Activated gamma-delta T cell (primary cell): Measurements from ENCODE around the gene ITGAX.
A peak's percentile ranks its signal among the peaks of the same experiment; 100 is the strongest.
"Not testable (repeated sequence)": the region's sequence is repeated elsewhere in the genome, so short reads cannot be mapped to it uniquely, and the experiment has no call there.

Experiments
- DNase-seq: peaks from one replicate; lab custom pipeline; 2025; lab: John Stamatoyannopoulos, UW

Gene ITGAX

DNA sequence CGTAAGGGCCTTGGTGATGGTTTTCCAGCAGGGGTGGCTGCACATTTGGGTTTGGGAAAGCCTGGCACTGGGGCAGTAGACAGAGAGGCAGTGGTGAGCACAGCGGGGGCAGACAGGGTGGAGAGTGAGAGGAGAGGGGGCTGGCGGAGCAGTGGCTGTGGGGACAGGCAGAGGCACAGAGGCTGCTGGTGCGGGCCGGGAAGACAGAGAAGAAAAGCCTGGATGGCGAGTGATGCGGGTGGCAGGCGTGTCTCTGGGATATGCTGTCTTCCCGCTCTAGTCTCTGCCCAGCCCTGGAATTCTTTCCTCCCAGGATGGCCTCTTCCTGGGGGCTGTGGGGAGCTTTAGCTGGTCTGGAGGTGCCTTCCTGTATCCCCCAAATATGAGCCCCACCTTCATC is 55.1 kb downstream of the ITGAX start:
- no peak for DNase-seq

DNA sequence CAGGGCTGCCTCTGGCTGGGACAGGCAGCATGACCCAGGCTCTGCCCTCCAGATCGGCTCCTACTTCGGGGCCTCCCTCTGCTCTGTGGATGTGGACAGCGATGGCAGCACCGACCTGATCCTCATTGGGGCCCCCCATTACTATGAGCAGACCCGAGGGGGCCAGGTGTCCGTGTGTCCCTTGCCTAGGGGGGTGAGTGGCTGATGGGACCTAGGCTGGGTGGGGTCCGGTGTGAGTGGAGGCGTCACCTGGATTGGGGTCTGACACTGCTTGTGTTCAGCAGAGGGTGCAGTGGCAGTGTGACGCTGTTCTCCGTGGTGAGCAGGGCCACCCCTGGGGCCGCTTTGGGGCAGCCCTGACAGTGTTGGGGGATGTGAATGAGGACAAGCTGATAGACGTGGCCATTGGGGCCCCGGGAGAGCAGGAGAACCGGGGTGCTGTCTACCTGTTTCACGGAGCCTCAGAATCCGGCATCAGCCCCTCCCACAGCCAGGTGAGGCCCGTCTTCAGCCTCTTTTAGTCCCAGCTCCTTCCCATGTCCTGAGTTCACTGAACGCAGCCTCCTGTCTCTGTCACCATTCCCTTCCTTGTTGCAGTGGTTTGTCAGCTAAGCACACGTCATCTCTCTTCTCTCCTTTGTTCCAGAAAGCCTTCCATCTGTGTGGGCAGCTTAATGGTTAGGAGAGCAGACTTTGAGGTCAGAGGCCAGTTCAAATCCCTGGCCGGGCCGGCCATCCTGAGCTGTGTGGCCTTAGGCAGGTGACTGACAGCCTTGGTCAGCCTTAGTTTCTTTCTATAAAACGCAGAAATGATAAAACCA is 56.3 kb downstream of the ITGAX start:
- DNase-seq = no peak

DNA sequence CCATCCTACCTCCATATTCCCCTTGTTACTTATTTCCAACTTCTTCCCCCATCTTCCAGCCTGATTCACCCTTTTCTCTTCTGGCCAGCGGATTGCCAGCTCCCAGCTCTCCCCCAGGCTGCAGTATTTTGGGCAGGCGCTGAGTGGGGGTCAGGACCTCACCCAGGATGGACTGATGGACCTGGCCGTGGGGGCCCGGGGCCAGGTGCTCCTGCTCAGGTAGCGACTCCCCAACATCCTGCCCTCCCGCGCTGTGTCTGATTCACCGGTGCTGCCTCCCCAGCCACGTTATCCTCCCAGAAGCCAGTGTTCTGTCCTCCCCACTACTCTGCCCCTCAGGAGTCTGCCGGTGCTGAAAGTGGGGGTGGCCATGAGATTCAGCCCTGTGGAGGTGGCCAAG is 57.8 kb downstream of the ITGAX start:
- no peak for DNase-seq

DNA sequence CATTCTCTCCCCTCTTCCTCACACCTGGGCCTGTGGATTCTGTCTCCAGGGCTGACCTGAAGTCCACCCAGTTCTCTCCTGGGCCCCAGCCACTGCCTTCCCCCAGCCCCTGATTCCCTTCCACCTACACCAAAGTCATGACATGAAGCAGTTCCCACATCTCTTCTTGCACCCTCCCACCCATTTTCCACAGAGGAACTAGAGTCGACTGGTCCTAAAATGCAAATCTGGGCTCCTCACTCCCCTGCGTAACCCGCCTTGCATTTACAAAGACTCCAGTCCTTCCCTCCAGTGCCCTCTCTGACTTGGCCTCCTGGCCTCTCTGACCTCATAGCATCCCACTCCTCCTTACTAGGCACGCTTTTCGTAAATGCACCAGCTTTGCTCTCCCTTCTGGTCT is 58.4 kb downstream of the ITGAX start:
- no peak for DNase-seq

DNA sequence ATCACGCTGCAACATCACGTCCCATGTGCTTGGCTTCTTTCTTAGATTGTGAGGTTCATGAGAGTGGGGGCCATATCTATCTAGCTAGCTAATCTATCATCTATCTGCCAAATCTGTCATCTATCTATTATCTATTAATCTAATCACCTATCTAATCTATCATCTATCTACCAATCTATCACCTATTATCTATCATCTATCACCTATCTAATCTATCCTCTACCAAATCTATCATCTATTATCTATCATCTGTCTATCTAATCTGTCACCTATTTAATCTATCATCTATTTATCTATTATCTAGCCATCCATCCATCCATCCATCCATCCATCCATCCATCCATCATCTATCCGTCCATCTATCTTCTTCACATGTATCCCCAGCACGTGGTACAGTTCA is 59.0 kb downstream of the ITGAX start:
- no peak for DNase-seq

DNA sequence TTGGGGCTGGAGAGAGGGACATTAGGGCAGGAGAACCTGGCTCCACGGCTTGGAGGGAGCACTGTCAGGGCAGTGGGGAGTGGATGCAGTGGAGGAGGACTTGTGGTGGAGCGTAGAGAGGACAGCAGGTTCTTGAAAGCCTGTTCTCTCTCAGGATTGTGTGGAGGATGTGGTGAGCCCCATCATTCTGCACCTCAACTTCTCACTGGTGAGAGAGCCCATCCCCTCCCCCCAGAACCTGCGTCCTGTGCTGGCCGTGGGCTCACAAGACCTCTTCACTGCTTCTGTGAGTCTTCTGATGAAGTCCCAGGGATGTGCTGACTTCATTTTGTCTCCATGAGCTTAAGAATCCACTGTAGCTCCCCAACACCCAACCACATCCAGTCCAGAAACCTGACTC is 59.7 kb downstream of the ITGAX start:
- no peak for DNase-seq

DNA sequence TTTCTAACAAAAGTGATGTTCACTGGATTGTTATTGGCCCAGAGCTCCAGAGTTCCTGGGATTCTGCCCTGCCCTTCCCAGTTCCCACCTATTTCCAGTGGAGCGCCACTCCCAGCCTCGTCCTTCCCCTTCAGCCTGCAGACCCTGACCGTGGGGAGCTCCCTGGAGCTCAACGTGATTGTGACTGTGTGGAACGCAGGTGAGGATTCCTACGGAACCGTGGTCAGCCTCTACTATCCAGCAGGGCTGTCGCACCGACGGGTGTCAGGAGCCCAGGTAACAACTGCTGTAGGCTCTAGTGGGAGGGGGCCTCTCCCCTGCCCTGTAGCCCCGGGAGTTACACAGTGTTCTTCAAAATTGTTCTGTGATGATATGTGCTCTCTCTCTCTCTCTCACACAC is 61.4 kb downstream of the ITGAX start:
- DNase-seq = no peak

DNA sequence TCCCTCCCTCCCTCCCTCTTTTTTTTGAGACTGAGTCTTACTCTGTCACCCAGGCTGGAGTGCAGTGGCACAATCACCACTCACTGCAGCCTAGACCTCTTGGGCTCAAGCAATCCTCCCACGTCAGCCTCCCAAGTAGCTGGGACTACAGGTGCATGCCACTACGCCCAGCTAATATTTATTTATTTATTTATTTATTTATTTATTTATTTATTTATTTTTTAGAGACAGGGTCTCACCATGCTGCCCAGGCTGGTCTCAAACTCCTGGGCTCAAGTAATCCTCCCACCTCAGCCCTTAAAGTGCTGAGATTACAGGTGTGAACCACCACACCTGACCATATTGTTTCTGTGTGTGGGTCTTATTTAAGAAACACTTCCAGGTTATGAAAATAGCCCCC is 62.1 kb downstream of the ITGAX start:
- DNase-seq = not testable (repeated sequence)

DNA sequence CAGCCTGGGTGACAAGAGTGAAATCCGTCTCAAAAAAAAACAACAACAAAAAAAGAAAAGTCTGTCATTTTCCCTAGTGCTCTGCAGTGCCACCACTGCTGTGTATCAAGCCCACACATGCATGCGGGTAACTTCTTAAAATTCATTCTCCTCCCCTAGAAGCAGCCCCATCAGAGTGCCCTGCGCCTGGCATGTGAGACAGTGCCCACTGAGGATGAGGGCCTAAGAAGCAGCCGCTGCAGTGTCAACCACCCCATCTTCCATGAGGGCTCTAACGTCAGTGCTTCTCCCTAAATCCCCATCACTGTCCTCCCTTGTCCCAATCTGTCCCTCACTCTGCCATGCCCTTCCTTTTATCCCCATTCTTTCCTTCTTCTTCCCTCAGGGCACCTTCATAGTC is 62.9 kb downstream of the ITGAX start:
- DNase-seq = no peak

DNA sequence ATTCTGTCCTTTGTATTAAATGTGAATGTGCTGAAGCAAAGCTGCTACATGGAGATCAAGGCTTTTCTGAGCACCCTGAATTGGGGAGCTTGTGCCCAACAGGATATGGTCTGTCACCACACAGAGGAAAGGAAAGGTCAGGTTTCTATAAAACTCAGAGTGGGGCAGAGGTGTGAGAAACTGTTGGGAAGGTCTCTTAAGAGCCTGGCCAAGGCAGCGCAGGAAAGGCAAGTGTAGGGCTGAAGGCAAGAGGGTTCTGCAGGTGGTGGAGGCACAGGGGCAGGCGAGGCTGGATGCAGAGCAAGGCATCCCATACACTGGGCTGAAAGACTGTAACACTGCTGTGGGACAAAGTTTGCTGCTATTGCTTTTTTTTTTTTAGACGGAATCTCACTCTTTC is 65.1 kb downstream of the ITGAX start:
- no peak for DNase-seq

DNA sequence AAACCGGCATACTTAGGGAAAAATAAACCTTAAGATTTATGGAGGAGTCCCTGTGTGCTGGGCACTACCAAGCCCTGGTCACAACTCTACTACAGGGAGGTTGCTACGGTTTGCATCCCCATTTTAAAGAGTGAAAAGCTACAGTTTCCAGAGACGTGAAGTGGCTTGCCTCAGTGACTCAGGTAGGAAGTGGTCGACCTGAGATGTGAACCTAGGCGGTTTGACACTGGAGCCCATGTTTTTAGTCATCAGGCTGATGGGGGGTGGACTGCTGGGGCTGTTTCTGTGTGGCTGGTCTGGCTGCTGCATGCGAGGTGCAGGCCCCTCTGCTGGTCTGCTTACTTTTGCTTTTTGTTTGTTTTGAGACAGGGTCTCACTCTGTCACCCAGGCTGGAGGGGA is 66.6 kb downstream of the ITGAX start:
- DNase-seq = no peak

DNA sequence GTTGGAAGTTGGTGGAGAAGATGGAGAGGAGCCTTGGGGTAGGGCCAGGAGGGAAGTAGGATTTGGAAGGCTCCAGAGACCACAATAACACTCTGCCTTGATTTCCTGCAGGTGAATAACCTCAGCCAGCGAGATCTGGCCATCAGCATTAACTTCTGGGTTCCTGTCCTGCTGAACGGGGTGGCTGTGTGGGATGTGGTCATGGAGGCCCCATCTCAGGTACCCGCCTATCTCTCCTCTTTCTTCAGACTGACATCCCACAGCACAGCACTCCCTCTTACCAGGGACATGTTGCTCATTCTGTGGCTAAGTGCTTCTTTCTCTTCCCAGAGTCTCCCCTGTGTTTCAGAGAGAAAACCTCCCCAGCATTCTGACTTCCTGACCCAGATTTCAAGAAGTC is 68.3 kb downstream of the ITGAX start:
- DNase-seq = no peak

DNA sequence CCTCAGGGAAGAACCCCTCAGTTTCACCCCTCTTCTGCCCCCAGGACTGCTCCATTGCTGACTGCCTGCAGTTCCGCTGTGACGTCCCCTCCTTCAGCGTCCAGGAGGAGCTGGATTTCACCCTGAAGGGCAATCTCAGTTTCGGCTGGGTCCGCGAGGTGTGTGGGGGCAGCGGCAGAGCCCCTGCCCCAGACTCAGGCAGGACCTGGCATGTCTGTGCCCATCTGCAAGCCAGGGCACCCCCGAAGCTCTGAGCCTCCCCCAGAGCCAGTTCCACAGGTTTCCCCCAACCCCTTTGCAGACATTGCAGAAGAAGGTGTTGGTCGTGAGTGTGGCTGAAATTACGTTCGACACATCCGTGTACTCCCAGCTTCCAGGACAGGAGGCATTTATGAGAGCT is 68.8 kb downstream of the ITGAX start:
- no peak for DNase-seq

DNA sequence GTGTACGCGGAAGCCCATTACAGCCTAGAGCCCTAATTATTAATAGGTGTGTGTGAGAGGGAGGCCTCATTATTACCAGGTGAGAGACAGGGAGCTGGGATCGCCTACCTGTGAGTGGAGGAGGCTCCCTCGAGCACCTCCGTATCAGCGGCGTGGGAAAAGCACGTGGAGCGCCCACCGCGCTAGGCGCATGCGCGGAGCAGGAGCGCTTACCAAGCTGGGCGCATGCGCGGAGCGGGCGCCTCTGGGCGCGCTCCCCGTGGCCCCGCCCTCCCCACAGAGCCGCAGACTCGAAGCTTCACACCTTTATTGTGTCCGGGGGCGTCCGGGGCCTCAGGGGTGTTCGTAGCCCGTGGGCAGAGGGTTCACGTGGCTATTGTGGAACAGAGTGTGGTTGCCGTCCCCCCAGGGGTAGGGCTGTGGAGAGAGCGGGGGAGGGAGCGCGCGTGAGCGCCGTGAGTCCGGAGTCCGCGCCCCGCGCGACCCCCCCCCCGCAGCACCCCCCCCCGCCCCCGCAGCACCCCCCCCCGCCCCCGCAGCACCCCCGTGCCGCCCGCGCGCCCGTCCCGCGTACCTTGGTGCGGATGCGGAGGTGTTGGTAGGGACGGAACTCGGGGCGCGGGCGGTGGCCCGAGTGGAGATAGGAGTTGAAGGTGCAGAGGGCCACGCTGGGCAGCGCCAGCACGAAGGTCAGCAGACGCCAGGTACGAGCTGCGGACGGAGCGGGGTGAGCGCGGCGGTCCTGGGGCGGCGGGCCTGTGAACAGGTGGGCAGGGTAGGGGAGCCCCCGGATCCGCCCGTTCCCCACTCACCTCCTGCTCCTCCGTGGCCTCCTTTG is 72.7 kb downstream of the ITGAX start:
- peak; percentile 47 for DNase-seq

DNA sequence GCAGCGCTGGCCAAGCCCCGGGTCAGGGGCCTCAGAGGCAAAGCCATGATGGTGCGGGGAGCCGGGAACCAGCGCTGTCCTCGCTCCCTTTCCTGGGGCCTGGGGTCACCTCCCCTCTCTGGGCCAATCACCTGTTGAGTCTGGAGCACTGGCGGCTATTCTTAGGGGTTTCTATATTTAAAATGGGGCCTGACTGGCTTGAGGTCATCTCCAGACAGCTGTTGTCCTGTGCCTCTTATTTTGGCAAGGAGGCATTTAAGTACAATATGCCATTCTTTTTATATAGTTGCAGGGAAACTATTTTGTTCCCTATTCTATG is 73.3 kb downstream of the ITGAX start, which contains the start of gene COX6A2:
Gene COX6A2, minus strand, starts transcription at position 82 of the 319 bp plus-strand sequence. Its CDS starts 35 bp downstream, at position 47.
- DNase-seq = no peak

DNA sequence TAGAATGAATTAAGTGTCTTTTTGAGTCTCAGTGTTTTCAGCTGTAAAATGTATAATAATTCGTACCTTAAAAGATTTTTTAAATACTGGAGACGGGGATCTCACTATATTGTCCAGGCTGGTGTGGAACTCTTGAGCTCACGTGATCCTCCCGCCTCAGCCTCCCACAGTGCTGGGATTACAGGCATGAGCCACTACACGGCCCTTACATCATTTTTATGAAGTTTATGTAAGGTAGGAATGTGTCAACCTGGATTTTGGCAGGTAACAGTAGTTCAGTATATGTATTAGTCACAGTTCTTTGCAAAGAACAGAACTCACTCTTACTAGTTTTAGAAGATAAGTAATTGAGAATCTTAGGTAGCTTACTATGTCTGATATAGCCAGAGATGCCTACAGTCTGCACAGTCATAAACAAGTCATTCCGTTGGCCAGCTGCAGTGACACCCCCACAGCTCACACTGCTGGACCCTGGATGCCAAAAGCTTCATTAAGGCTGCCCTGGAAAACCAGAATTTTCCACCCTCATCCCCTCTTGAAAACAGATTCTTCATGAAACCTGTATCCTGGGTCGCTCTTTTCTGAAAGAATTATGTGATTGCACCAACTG is 73.8 kb downstream of the ITGAX start:
- DNase-seq = no peak

DNA sequence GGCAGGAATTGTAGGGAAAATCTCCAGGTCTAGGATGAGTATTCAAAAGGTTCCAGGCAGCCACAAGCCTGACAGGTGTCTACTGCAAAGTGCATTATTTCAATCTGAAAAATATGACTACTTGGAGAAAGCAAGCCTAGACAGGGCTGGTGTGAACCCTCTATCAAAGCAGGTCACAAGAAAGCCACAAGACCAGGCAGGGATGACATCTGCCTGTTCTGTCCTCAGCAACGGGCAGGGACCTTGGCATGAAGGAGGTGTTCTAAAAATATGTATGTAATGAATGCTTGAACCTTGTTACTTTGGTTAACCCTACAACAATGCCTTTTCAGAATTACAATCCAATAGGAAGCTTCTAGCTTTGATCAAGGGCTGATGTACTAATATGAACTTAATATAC is 74.3 kb downstream of the ITGAX start:
- no peak for DNase-seq

DNA sequence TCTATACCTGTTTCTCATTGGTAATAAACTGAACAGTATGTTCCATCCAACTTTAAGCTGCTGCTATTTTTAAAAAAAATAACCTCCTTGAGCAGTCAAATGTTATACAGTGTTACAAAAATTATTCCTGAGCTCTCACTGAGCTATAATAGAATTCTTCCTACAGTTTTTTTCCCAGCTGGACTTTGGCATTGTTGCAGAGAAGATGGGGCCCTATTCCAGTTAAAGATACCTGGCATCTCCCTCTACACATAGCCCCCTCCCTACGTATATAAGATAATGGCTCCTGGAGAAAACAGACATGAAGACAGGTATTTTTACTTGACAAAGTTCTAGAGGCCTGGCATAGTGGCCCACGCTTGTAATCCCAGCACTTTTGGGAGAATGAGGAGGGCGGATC is 74.8 kb downstream of the ITGAX start:
- no peak for DNase-seq

DNA sequence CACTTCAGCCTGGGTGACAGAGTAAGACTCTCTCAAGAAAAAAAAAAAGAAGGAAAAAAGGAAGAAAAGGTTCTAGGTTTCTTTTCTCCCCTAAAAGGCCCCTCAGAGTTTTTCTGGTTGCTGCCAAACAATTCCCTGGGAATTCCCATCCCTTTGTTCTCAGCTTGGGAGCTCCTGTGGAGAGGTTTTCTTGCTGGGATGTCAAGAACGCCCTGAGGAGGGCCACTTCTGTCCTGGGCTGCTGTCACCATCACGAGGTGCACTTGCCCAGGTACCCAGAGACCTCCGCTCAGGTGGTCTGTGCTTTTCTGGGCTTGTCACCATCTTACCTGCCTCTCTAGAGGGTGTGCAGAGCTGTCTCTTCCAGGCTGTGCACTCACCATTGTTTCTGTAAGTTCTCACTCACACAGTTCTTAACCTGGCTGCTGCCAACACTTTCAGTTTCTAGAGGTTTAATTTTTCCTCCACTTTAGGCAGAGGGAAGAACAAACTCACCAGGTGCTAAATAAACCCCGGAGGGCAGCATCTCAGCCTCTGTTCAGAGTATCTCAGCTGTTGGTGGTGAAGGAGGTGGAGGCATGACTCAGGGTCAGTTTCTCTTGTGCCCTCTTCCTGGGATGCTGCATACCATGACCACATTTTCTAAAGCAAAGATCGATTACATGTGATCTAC is 75.5 kb downstream of the ITGAX start:
- no peak for DNase-seq
